Dermis blood vessel endothelial cell (primary cell): ENCODE results near the gene THUMPD2. TPM values are rescaled to one million over a fixed set of nuclear protein-coding genes. Genes with fewer than 3 reads are reported as not detected.

ENCODE experiments used
- DNase-seq: peaks from one replicate; pipeline ENCODE4 v3.0.0; 2010
- total RNA-seq: library from RNA; depleted of rRNA; stranded (reverse); fragments of >200 nt; gene quantifications from 2 replicates; pipeline ENCODE4 v1.2.3, GENCODE V29; 2014

THUMPD2 gene
- total RNA-seq, 1 donor from 2014 or later = 7.0 TPM

- peak; percentile 27 for DNase-seq
These were observed 64.0 kb downstream of the THUMPD2 start for GRCh38 chr2:39715095-39715494.

GRCh38 chr2:39712953-39713352, 66.1 kb downstream of the THUMPD2 start:
- no peak for DNase-seq

GRCh38 chr2:39710807-39711206, 68.3 kb downstream of the THUMPD2 start:
- DNase-seq = no peak

GRCh38 chr2:39708003-39708402, 71.1 kb downstream of the THUMPD2 start:
- DNase-seq = no peak

GRCh38 chr2:39706945-39707344, 72.1 kb downstream of the THUMPD2 start:
- DNase-seq = no peak

GRCh38 chr2:39706312-39706711, 72.7 kb downstream of the THUMPD2 start:
- DNase-seq = no peak

GRCh38 chr2:39705638-39706037, 73.4 kb downstream of the THUMPD2 start:
- no peak for DNase-seq

- no peak for DNase-seq
These were observed 74.5 kb downstream of the THUMPD2 start for GRCh38 chr2:39704540-39704939.

- no peak for DNase-seq
These were observed 75.7 kb downstream of the THUMPD2 start for GRCh38 chr2:39703181-39703872.

GRCh38 chr2:39701137-39701536, 77.9 kb downstream of the THUMPD2 start:
- no peak for DNase-seq

GRCh38 chr2:39697454-39697853, 81.6 kb downstream of the THUMPD2 start:
- peak; percentile 43 for DNase-seq

GRCh38 chr2:39696838-39697237, 82.2 kb downstream of the THUMPD2 start:
- DNase-seq = peak; percentile 88

- peak; percentile 76 for DNase-seq
These were observed 82.9 kb downstream of the THUMPD2 start for GRCh38 chr2:39696101-39696553.

- DNase-seq = no peak
These were observed 85.8 kb downstream of the THUMPD2 start for GRCh38 chr2:39693245-39693644.

GRCh38 chr2:39689876-39690275, 89.2 kb downstream of the THUMPD2 start:
- no peak for DNase-seq

- DNase-seq = no peak
These were observed 89.7 kb downstream of the THUMPD2 start for GRCh38 chr2:39689272-39689841.

- DNase-seq = no peak
These were observed 90.9 kb downstream of the THUMPD2 start for GRCh38 chr2:39688181-39688580.

- no peak for DNase-seq
These were observed 92.6 kb downstream of the THUMPD2 start for GRCh38 chr2:39686456-39686855.

Other genes starting within 250 kb of the THUMPD2 start
- not detected in 2 replicates for gene TMEM178A, start 113.3 kb downstream of the THUMPD2 start, total RNA-seq